ENCODE measurements around the gene RNF220. TPM values are rescaled to one million over a fixed set of nuclear protein-coding genes. Genes with fewer than 3 reads are reported as not detected.

RNF220 gene
- total RNA-seq, 1 experiment from 2014 or later = 128 TPM

GRCh38 chr1:44636083-44636687 is 231.1 kb downstream of the RNF220 start (continued):
- TF ChIP-seq CTCF (IDR thresholded peaks at IDR 0.05) = no peak
- no peak for TF ChIP-seq MXD4 (CRISPR knock-in tag; IDR thresholded peaks at IDR 0.05; ENCODE audit: borderline replicate concordance)
- no peak for TF ChIP-seq GTF2I (CRISPR knock-in tag; conservative IDR thresholded peaks at IDR 0.05)
- no peak for TF ChIP-seq SP1 (CRISPR knock-in tag; conservative IDR thresholded peaks at IDR 0.05)
- no peak for TF ChIP-seq TEAD1 (CRISPR knock-in tag; IDR thresholded peaks at IDR 0.05)
- TF ChIP-seq, protein P1, sequence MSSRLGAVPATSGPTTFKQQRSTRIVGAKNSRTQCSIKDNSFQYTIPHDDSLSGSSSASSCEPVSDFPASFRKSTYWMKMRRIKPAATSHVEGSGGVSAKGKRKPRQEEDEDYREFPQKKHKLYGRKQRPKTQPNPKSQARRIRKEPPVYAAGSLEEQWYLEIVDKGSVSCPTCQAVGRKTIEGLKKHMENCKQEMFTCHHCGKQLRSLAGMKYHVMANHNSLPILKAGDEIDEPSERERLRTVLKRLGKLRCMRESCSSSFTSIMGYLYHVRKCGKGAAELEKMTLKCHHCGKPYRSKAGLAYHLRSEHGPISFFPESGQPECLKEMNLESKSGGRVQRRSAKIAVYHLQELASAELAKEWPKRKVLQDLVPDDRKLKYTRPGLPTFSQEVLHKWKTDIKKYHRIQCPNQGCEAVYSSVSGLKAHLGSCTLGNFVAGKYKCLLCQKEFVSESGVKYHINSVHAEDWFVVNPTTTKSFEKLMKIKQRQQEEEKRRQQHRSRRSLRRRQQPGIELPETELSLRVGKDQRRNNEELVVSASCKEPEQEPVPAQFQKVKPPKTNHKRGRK (CRISPR knock-in tag; IDR thresholded peaks at IDR 0.05; ENCODE audit: borderline replicate concordance) = no peak
- TF ChIP-seq NFYB (CRISPR knock-in tag; conservative IDR thresholded peaks at IDR 0.05; ENCODE audit: low read depth) = no peak
- no peak for TF ChIP-seq CBFB (CRISPR knock-in tag; IDR thresholded peaks at IDR 0.05; ENCODE audit: low read depth)
- TF ChIP-seq MYBL2 (CRISPR knock-in tag; IDR thresholded peaks at IDR 0.05) = no peak
- TF ChIP-seq ZNF219 (CRISPR knock-in tag; IDR thresholded peaks at IDR 0.05; ENCODE audit: borderline replicate concordance) = no peak
- no peak for TF ChIP-seq PREB (CRISPR knock-in tag; IDR thresholded peaks at IDR 0.05; ENCODE audit: borderline replicate concordance)
- TF ChIP-seq MLX (CRISPR knock-in tag; IDR thresholded peaks at IDR 0.05) = no peak

- POLR2A ChIA-PET = no interaction called here
- DNase-seq (ENCODE audit: low spot score) (no peak), ATAC-seq (no peak)
- H3K36me3 Mint-ChIP-seq = peaks cover 72% of the 10 kb centered on the region
- no peaks in the 10 kb centered on the region for H3K27me3 Mint-ChIP-seq (ENCODE audit: low read depth)
- TF ChIP-seq ZBTB21 (CRISPR knock-in tag; IDR thresholded peaks at IDR 0.05; ENCODE audit: borderline replicate concordance) (no peak), NFE2L1 (CRISPR knock-in tag; IDR thresholded peaks at IDR 0.05) (no peak)
- CTCF ChIA-PET = interaction anchor here (1.2 to 1.4 kb wide), 3 partner anchors 16 to 42 kb away, joined by 3 to 10 read pairs (median 4); no protein-coding TSS in a partner anchor
- H3K27ac Mint-ChIP-seq = no peak overlapping the region
- H3K4me3 Mint-ChIP-seq = no peak overlapping the region
- no peaks in the 10 kb centered on the region for H3K9me3 Mint-ChIP-seq
- H3K4me1 Mint-ChIP-seq = peaks cover 15% of the 10 kb centered on the region
These were observed 231.9 kb downstream of the RNF220 start for GRCh38 chr1:44636688-44637598.

GRCh38 chr1:44637702-44638411 is 232.8 kb downstream of the RNF220 start:
- ATAC-seq (no peak), DNase-seq (ENCODE audit: low spot score) (no peak)
- H3K27me3 Mint-ChIP-seq (ENCODE audit: low read depth) = no peaks in the 10 kb centered on the region
- H3K36me3 Mint-ChIP-seq = peaks cover 76% of the 10 kb centered on the region
- ChIA-PET POLR2A (no interaction called here), CTCF (interaction anchor here (6.9 kb wide), 1 partner anchor 14 kb away, joined by 42 read pairs; no protein-coding TSS in a partner anchor)
- H3K4me3 Mint-ChIP-seq = no peak overlapping the region
- H3K27ac Mint-ChIP-seq = no peak overlapping the region
- H3K4me1 Mint-ChIP-seq = peaks cover 13% of the 10 kb centered on the region
- H3K9me3 Mint-ChIP-seq = no peaks in the 10 kb centered on the region
- TF ChIP-seq MLX (CRISPR knock-in tag; IDR thresholded peaks at IDR 0.05) = no peak
- TF ChIP-seq ZNF138 (CRISPR knock-in tag; conservative IDR thresholded peaks at IDR 0.05) = no peak
- TF ChIP-seq, protein P2, sequence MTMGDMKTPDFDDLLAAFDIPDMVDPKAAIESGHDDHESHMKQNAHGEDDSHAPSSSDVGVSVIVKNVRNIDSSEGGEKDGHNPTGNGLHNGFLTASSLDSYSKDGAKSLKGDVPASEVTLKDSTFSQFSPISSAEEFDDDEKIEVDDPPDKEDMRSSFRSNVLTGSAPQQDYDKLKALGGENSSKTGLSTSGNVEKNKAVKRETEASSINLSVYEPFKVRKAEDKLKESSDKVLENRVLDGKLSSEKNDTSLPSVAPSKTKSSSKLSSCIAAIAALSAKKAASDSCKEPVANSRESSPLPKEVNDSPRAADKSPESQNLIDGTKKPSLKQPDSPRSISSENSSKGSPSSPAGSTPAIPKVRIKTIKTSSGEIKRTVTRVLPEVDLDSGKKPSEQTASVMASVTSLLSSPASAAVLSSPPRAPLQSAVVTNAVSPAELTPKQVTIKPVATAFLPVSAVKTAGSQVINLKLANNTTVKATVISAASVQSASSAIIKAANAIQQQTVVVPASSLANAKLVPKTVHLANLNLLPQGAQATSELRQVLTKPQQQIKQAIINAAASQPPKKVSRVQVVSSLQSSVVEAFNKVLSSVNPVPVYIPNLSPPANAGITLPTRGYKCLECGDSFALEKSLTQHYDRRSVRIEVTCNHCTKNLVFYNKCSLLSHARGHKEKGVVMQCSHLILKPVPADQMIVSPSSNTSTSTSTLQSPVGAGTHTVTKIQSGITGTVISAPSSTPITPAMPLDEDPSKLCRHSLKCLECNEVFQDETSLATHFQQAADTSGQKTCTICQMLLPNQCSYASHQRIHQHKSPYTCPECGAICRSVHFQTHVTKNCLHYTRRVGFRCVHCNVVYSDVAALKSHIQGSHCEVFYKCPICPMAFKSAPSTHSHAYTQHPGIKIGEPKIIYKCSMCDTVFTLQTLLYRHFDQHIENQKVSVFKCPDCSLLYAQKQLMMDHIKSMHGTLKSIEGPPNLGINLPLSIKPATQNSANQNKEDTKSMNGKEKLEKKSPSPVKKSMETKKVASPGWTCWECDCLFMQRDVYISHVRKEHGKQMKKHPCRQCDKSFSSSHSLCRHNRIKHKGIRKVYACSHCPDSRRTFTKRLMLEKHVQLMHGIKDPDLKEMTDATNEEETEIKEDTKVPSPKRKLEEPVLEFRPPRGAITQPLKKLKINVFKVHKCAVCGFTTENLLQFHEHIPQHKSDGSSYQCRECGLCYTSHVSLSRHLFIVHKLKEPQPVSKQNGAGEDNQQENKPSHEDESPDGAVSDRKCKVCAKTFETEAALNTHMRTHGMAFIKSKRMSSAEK (CRISPR knock-in tag; IDR thresholded peaks at IDR 0.05; ENCODE audit: borderline replicate concordance) = no peak

All from WTC11 (cell line).